Keratinocyte (primary cell): ENCODE measurements around the gene ARID4A. TPM values are rescaled to one million over a fixed set of nuclear protein-coding genes. Genes with fewer than 3 reads are reported as not detected.

ENCODE experiments used
- DNase-seq: peaks from one replicate; pipeline ENCODE4 v3.0.0-alpha.2; 2011; ENCODE audit warnings: low read depth, missing footprints, low spot score
- FAIRE-seq: peaks from 2 replicates; lab custom pipeline; 2011; peaks lifted over from hg19 to GRCh38; lab: Jason Lieb, UNC
- H2AFZ ChIP-seq: 2 replicates; pipeline ENCODE4 v1.6.0; 2012; ENCODE audit warnings: low read length, control low read depth, inconsistent platforms; ENCODE audit not compliant: control insufficient read depth
- H3K27ac ChIP-seq: 2 replicates; pipeline ENCODE4 v1.5.1; 2011; ENCODE audit warnings: low read length; ENCODE audit not compliant: control insufficient read depth, insufficient read depth
- H3K27me3 ChIP-seq: 3 replicates; pipeline ENCODE4 v1.6.0; 2011; ENCODE audit warnings: low read length; ENCODE audit not compliant: control insufficient read depth, insufficient read depth; ENCODE audit errors: extremely low read depth
- H3K36me3 ChIP-seq, 2 experiments: 2 replicates in 1 of 2; 3 replicates in 1 of 2; pipeline ENCODE4 v1.5.1; 2011; ENCODE audit warnings: low read length in 2 of 2, mild to moderate bottlenecking in 1 of 2; ENCODE audit not compliant: control insufficient read depth in 2 of 2, insufficient read depth in 2 of 2; ENCODE audit errors: extremely low read depth in 1 of 2
- H3K4me1 ChIP-seq: 3 replicates; pipeline ENCODE4 v1.5.1; 2011; ENCODE audit warnings: low read length; ENCODE audit not compliant: control insufficient read depth, insufficient read depth; ENCODE audit errors: extremely low read depth
- H3K4me2 ChIP-seq: 3 replicates; pipeline ENCODE4 v1.6.0; 2011; ENCODE audit warnings: low read depth, low read length; ENCODE audit not compliant: control insufficient read depth, insufficient read depth; ENCODE audit errors: extremely low read depth
- H3K4me3 ChIP-seq, 3 experiments: fragments of 200-600 bp in 1 of 3; sonication (generic) in 1 of 3; 2 replicates in 2 of 3; 3 replicates in 1 of 3; pipeline ENCODE4 v1.5.1; 2011 to 2016; ENCODE audit warnings: low read length in 3 of 3, mild to moderate bottlenecking in 3 of 3, control low read depth in 2 of 3, inconsistent platforms in 1 of 3, low read depth in 1 of 3, mixed read lengths in 1 of 3, mixed run types in 1 of 3, moderate library complexity in 1 of 3; ENCODE audit not compliant: control insufficient read depth in 2 of 3, insufficient read depth in 2 of 3; ENCODE audit errors: extremely low read depth in 1 of 3
- H3K79me2 ChIP-seq: 2 replicates; pipeline ENCODE4 v1.6.0; 2012; ENCODE audit warnings: low read length; ENCODE audit not compliant: control insufficient read depth, insufficient read depth
- H3K9ac ChIP-seq: 3 replicates; pipeline ENCODE4 v1.6.0; 2011; ENCODE audit warnings: low read length; ENCODE audit not compliant: control insufficient read depth, insufficient read depth; ENCODE audit errors: extremely low read depth
- H3K9me1 ChIP-seq: 3 replicates; pipeline ENCODE4 v1.6.0; 2011; ENCODE audit warnings: low read length; ENCODE audit not compliant: control insufficient read depth, insufficient read depth; ENCODE audit errors: extremely low read depth
- H3K9me3 ChIP-seq: 2 replicates; pipeline ENCODE4 v1.5.1; 2012; ENCODE audit warnings: low read depth, low read length; ENCODE audit not compliant: control insufficient read depth
- H4K20me1 ChIP-seq: 3 replicates; pipeline ENCODE4 v1.6.0; 2011; ENCODE audit warnings: low read length; ENCODE audit not compliant: control insufficient read depth, insufficient read depth; ENCODE audit errors: extremely low read depth
- CTCF ChIP-seq, 3 experiments: IDR thresholded peaks in 1 of 3; conservative IDR thresholded peaks in 1 of 3; optimal IDR thresholded peaks in 1 of 3; 2 replicates in 2 of 3; 3 replicates in 1 of 3; pipeline versions ENCODE3 to v1.5.1; 2011; ENCODE audit warnings: low read length in 3 of 3, mild to moderate bottlenecking in 3 of 3, moderate library complexity in 2 of 3, control low read depth in 1 of 3, inconsistent platforms in 1 of 3; ENCODE audit not compliant: insufficient read depth in 2 of 3; ENCODE audit errors: extremely low read depth in 1 of 3
- EZH2 ChIP-seq: IDR thresholded peaks from one replicate; pipeline ENCODE4 v1.6.1; 2012; ENCODE audit warnings: inconsistent platforms, mild to moderate bottlenecking, low read length, moderate library complexity
- dilution Hi-C: fragments of 300-500 bp; cut with MboI; formaldehyde crosslinking; loops from one replicate; pipeline ENCODE4 v1.7.0; 2020; ENCODE audit warnings: low sequenced_read_pairs; ENCODE audit not compliant: extremely low pct_ligation_motif_present
- polyA plus RNA-seq, 5 experiments: library from polyadenylated mRNA; depleted of rRNA in 3 of 5; stranded (reverse) in 3 of 5; stranded (forward) in 1 of 5; unstranded in 1 of 5; fragments of >200 nt; gene quantifications; 1 replicate in 1 of 5; 2 replicates in 3 of 5; 3 replicates in 1 of 5; pipeline versions ENCODE4 v1.2.1 to v1.2.3, GENCODE V29; 2011 to 2012; ENCODE audit warnings: missing spikeins in 2 of 5, low read depth in 1 of 5, low replicate concordance in 1 of 5

Gene ARID4A
- polyA plus RNA-seq, 1 donor (not counting 4 experiments of a cell fraction or from before 2014, with no cell fraction given), result 8.4 TPM

GRCh38 chr14:58398495-58398894 is 100.1 kb downstream of the ARID4A start:
- Histone ChIP-seq H3K4me2 (no peak overlapping the region), H3K36me3 (no peaks in the 10 kb centered on the region), H3K4me1 (peaks cover 4% of the 10 kb centered on the region), H3K9me1 (no peaks in the 10 kb centered on the region), H3K4me3 (no peak overlapping the region), H4K20me1 (no peaks in the 10 kb centered on the region), H3K9me3 (no peaks in the 10 kb centered on the region), H3K27ac (no peak overlapping the region), H3K9ac (no peak overlapping the region), H3K79me2 (no peaks in the 10 kb centered on the region), H3K27me3 (no peaks in the 10 kb centered on the region), H2AFZ (no peak overlapping the region)
- TF ChIP-seq CTCF (optimal IDR thresholded peaks at IDR 0.05 in 1 of 3, IDR thresholded peaks at IDR 0.05 in 1 of 3, conservative IDR thresholded peaks at IDR 0.05 in 1 of 3; ENCODE audit: extremely low read depth in 1 of 3, insufficient read depth in 2 of 3, low read length in 3 of 3), result no peak
- no peak for TF ChIP-seq EZH2
- no peak for DNase-seq
- dilution Hi-C loops, result no loop called here
- FAIRE-seq, result no peak

- H3K4me3 ChIP-seq, result no peak overlapping the region
- no peak for FAIRE-seq
- no peak overlapping the region for H2AFZ ChIP-seq
- no peaks in the 10 kb centered on the region for H3K79me2 ChIP-seq
- no peak for DNase-seq
- H3K4me2 ChIP-seq, result no peak overlapping the region
- H4K20me1 ChIP-seq, result no peaks in the 10 kb centered on the region
- H3K9me1 ChIP-seq, result no peaks in the 10 kb centered on the region
- TF ChIP-seq CTCF (optimal IDR thresholded peaks at IDR 0.05 in 1 of 3, IDR thresholded peaks at IDR 0.05 in 1 of 3, conservative IDR thresholded peaks at IDR 0.05 in 1 of 3; ENCODE audit: extremely low read depth in 1 of 3, insufficient read depth in 2 of 3, low read length in 3 of 3) (no peak), EZH2 (no peak)
- no peak overlapping the region for H3K9ac ChIP-seq
- H3K9me3 ChIP-seq, result no peaks in the 10 kb centered on the region
- H3K27ac ChIP-seq, result no peak overlapping the region
- H3K4me1 ChIP-seq, result peaks cover 4% of the 10 kb centered on the region
- H3K36me3 ChIP-seq, result no peaks in the 10 kb centered on the region
- no peaks in the 10 kb centered on the region for H3K27me3 ChIP-seq
- dilution Hi-C loops, result no loop called here
Observed at GRCh38 chr14:58398895-58399294, 100.5 kb downstream of the ARID4A start.
